Erythroblast (primary cell): Measurements from ENCODE around the gene PDIA5.

Experiments used
- GATA1 ChIP-seq: IDR thresholded peaks from 2 replicates; pipeline ENCODE4 v1.6.1; 2011; ENCODE audit warnings: low read depth, mild to moderate bottlenecking, control low read depth, low read length, moderate library complexity
- POLR2A ChIP-seq: IDR thresholded peaks from 2 replicates; pipeline ENCODE4 v1.6.1; 2011; ENCODE audit warnings: mild to moderate bottlenecking, low read length

DNA sequence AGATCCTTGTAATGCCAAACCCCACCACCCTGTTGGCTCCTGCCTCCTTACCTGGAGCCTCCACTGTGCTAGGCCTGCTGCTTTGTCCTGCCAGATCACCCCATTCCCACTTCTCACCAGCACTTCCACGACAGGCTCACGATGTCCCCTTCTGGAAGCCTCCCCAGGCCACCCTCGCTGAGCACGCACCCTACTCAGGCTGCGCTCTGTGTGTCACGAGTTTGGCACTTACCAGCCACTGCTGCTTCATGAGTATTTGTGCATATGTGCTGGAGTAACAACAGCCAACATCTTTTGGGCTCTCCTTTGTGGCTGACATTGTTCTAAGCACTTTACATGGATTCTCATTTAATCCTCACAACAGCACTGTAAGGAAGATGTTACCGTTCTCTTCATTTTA is 58.1 kb downstream of the PDIA5 start:
- TF ChIP-seq POLR2A (no peak), GATA1 (no peak)
